GM19193 (cell line): ENCODE data around the gene INMT.

Source experiments
- POLR2A ChIP-seq: IDR thresholded peaks from 4 replicates; pipeline ENCODE4 v1.6.1; 2011; ENCODE audit not compliant: insufficient read depth, insufficient read length; ENCODE audit errors: extremely low read depth

Gene INMT

GRCh38 chr7:30739691-30740090, 12.2 kb upstream of the INMT start:
- no peak for TF ChIP-seq POLR2A

GRCh38 chr7:30740417-30741181, 11.3 kb upstream of the INMT start:
- TF ChIP-seq POLR2A, result no peak

GRCh38 chr7:30741289-30741688, 10.6 kb upstream of the INMT start:
- no peak for TF ChIP-seq POLR2A

GRCh38 chr7:30743371-30744074, 8.4 kb upstream of the INMT start:
- no peak for TF ChIP-seq POLR2A

- TF ChIP-seq POLR2A, result no peak
Measured at GRCh38 chr7:30744075-30744417, 7.9 kb upstream of the INMT start.

- no peak for TF ChIP-seq POLR2A
Measured at GRCh38 chr7:30745261-30745941, 6.5 kb upstream of the INMT start.

GRCh38 chr7:30750010-30750409, 1.9 kb upstream of the INMT start:
- TF ChIP-seq POLR2A, result no peak

- TF ChIP-seq POLR2A, result no peak
Measured at GRCh38 chr7:30750683-30751650, 968 bp upstream of the INMT start.

- TF ChIP-seq POLR2A, result no peak
Measured at GRCh38 chr7:30752484-30752883, 549 bp downstream of the INMT start.

GRCh38 chr7:30752979-30753378, 1.0 kb downstream of the INMT start:
- no peak for TF ChIP-seq POLR2A

GRCh38 chr7:30754315-30754877, 2.5 kb downstream of the INMT start:
- no peak for TF ChIP-seq POLR2A

GRCh38 chr7:30755384-30756154, 3.6 kb downstream of the INMT start:
- no peak for TF ChIP-seq POLR2A

GRCh38 chr7:30757342-30757692, 5.4 kb downstream of the INMT start:
- no peak for TF ChIP-seq POLR2A
